GM12891 (cell line): ENCODE measurements around the gene RFX2.

Experiments
- POLR2A ChIP-seq: IDR thresholded peaks from 2 replicates; pipeline ENCODE4 v1.6.1; 2011; ENCODE audit warnings: low read depth, low read length, control low read depth
- POLR2AphosphoS5 ChIP-seq: IDR thresholded peaks from 2 replicates; pipeline ENCODE4 v1.6.1; 2011; ENCODE audit warnings: low read depth, low read length, control low read depth
- SPI1 ChIP-seq: IDR thresholded peaks from 2 replicates; pipeline ENCODE4 v1.6.1; 2011; ENCODE audit warnings: low read depth, low read length, control low read depth
- TAF1 ChIP-seq: IDR thresholded peaks from 2 replicates; pipeline ENCODE4 v1.6.1; 2011; ENCODE audit warnings: low read depth, low read length, control low read depth

- no peak for TF ChIP-seq TAF1
- TF ChIP-seq SPI1, result no peak
- no peak for TF ChIP-seq POLR2A
- TF ChIP-seq POLR2AphosphoS5, result no peak
These were observed 22.2 kb upstream of the RFX2 start for GRCh38 chr19:6132482-6132881.
